GM18526 (cell line): ENCODE results near the gene TDRD3.

Experiments used
- POLR2A ChIP-seq: IDR thresholded peaks from 3 replicates; pipeline ENCODE4 v1.6.1; 2011; ENCODE audit not compliant: insufficient read length; ENCODE audit errors: extremely low read depth

The TDRD3 gene

GRCh38 chr13:60426075-60426474 is 29.1 kb downstream of the TDRD3 start:
- TF ChIP-seq POLR2A = no peak

GRCh38 chr13:60427285-60427684 is 30.3 kb downstream of the TDRD3 start:
- TF ChIP-seq POLR2A = no peak

GRCh38 chr13:60431108-60431700 is 34.2 kb downstream of the TDRD3 start:
- no peak for TF ChIP-seq POLR2A

- TF ChIP-seq POLR2A = no peak
Observed at GRCh38 chr13:60433505-60433904, 36.5 kb downstream of the TDRD3 start.

GRCh38 chr13:60435762-60436374 is 38.8 kb downstream of the TDRD3 start:
- no peak for TF ChIP-seq POLR2A

GRCh38 chr13:60439201-60439600 is 42.2 kb downstream of the TDRD3 start:
- no peak for TF ChIP-seq POLR2A

GRCh38 chr13:60441761-60442160 is 44.7 kb downstream of the TDRD3 start:
- no peak for TF ChIP-seq POLR2A

GRCh38 chr13:60448907-60449510 is 52.0 kb downstream of the TDRD3 start:
- no peak for TF ChIP-seq POLR2A

DNA sequence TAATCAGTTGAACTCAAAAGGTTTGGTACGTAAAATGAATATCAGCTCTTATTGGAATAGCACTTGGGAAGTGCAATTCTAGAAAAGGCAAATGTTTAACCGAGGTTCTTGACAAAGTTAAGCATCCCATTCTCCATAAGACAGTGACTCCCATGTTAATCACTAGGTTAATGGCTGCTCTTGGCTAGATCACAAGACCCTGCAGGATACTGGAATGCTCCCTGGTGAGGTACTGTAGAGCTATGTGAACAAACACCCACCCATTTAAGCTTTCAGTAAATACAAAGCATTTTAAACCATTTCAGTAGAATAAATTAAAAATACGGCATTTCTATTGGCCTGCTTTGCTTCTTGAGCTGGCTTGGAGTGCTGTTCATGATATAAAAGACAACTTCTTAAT is 56.5 kb downstream of the TDRD3 start:
- no peak for TF ChIP-seq POLR2A

DNA sequence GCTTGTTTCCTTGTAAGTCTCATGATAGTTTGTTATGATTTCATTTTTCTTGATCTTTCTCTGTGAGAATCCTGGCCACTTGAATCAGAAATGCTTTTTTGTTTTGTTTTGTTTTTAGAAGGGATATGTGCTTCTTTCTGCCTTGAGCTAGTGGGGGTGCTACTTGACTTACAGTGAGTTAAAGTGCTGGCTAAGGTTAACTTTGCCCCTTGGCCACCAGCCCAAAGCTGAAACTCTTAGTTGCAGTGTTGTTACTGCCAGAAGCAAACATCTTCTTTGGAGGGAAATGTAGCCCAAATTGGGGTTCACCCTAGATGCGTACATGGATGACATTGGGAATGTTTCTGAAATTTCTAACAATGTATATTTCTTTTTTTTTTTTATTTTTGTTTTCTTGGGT is 57.4 kb downstream of the TDRD3 start:
- no peak for TF ChIP-seq POLR2A

DNA sequence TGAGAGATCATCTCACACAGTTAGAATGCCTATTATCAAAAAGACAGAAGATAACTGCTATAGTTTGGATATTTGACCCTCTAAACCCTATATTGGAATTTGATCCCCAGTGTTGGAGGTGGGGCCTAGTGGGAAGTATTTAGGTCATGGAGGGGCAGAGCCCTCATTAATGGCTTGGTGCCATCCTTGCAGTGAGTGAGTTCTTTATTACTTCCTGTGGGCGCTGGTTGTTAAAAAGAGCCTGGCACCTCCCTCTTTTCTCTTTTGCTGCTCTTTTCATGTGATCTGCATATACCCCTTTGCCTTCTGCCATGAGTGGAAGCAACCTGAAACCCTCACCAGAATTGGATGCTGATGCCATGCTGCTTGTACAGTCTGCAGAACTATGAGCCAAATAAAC is 66.8 kb downstream of the TDRD3 start:
- TF ChIP-seq POLR2A = no peak

GRCh38 chr13:60467098-60467497 is 70.1 kb downstream of the TDRD3 start:
- TF ChIP-seq POLR2A = no peak

GRCh38 chr13:60479273-60479672 is 82.3 kb downstream of the TDRD3 start:
- TF ChIP-seq POLR2A = no peak

- no peak for TF ChIP-seq POLR2A
Observed at GRCh38 chr13:60482012-60482411, 85.0 kb downstream of the TDRD3 start.

DNA sequence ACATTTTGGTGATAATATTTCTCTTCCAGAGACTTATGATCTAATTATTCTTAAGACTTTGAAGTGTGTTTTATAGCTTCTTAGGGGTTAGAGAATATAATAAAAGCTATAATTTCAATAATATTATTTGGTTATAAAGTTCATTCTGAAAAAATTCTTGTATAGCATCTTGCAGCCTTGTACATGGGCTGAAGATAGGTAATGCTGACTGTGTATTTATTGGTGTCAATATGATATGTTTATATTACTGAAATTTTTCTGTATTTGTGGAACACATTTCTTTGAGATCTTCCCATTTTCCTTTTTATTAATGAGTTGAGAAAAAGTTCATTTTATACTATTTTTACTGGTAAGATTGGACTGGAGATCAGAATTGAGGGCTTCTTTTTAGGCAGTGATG is 87.8 kb downstream of the TDRD3 start:
- no peak for TF ChIP-seq POLR2A

DNA sequence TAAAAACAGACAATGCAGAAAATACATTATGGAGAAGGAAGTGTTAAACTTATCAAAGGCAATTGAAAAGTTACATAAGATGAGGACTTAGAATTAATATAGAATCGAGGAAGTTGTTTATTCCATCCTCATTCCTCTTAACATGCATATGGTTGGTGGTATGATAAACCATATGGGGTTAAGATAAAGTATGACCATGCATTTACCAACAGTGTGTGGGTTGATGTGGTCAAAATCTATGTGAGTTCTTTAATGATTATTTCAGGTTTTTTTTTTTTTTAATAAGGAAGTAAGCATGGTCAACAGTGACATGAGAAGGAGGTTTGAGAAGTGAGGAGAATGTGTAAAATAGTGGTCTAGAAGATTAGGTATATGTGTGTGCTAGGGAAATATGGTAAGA is 94.5 kb downstream of the TDRD3 start:
- no peak for TF ChIP-seq POLR2A

DNA sequence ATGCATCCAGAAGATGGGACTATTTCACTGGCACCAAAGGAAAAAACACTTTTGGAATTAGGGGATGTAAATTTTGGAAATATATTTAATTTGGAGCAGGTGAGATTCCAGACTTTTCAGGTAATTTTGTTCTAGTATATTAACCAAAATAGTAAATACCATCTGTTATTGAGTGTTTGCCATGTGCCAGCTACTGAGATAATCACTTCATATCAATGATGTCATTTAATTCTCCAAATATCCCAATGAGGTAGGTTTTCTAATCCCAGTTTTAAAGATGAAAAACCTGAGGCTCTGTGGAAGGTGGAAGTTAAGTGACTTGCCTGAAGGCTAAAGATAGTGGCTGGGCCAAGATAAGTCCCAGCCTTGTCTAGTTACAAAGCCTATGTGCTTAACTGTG is 95.2 kb downstream of the TDRD3 start:
- TF ChIP-seq POLR2A = no peak
